Transverse colon (tissue), 4 donors: Measurements from ENCODE around the gene TTC28. TPM values are rescaled to one million over a fixed set of nuclear protein-coding genes. Genes with fewer than 3 reads are reported as not detected.

Experiments used
- DNase-seq: peaks from one replicate; pipeline ENCODE4 v3.0.0-alpha.2; 2019
- H3K27ac ChIP-seq, 4 donors: fragments of 200-600 bp; sonication (generic); 2 replicates each; pipeline ENCODE4 v1.5.1; 2016 to 2018; ENCODE audit warnings: inconsistent platforms in 4 of 4
- H3K27me3 ChIP-seq: fragments of 200-600 bp; sonication (generic); 2 replicates; pipeline ENCODE4 v1.5.1; 2017; ENCODE audit warnings: inconsistent platforms
- H3K36me3 ChIP-seq, 4 donors: fragments of 200-600 bp; sonication (generic); 2 replicates each; pipeline ENCODE4 v1.5.1; 2017 to 2019; ENCODE audit warnings: inconsistent platforms in 4 of 4
- H3K4me1 ChIP-seq, 4 donors: fragments of 200-600 bp; sonication (generic); 2 replicates each; pipeline ENCODE4 v1.5.1; 2017 to 2020; ENCODE audit warnings: inconsistent platforms in 4 of 4
- H3K4me3 ChIP-seq, 4 donors: fragments of 200-600 bp; sonication (generic); 1 replicate in 1 of 4; 2 replicates in 3 of 4; pipeline versions ENCODE4 v1.5.1 to v1.6.1; 2017 to 2019; ENCODE audit warnings: inconsistent platforms in 4 of 4
- H3K9me3 ChIP-seq, 2 donors: fragments of 200-600 bp; sonication (generic); 2 replicates each; pipeline ENCODE4 v1.5.1; 2017 to 2019; ENCODE audit warnings: inconsistent platforms in 2 of 2
- EP300 ChIP-seq: sonication (generic); formaldehyde crosslinking; IDR thresholded peaks from one replicate; pipeline ENCODE4 v1.6.1; 2017; ENCODE audit warnings: antibody characterized with exemption, low read depth
- POLR2A ChIP-seq: fragments of 450-650 bp; IDR thresholded peaks from one replicate; pipeline ENCODE4 v1.6.1; 2016; ENCODE audit warnings: antibody characterized with exemption, mild to moderate bottlenecking, moderate library complexity
- POLR2AphosphoS5 ChIP-seq, 3 donors: sonication (generic); formaldehyde crosslinking; IDR thresholded peaks; one replicate each; pipeline ENCODE4 v1.6.1; 2016; ENCODE audit warnings: antibody characterized with exemption in 3 of 3
- WGBS, 2 donors: methylation state at CpG; one replicate each; pipeline ENCODE4 v1.1.5; 2018; ENCODE audit warnings: low coverage in 1 of 2; 5-methylcytosine and 5-hydroxymethylcytosine counted together
- in situ Hi-C, 4 donors: fragments of 200-750 bp; cut with MboI; loops; one replicate each; pipeline versions ENCODE4 v1.15.0 to v1.15.1; 2017; ENCODE audit warnings: low sequenced_read_pairs in 3 of 4, low pct_ligation_motif_present in 1 of 4, low pct_unique_long_range_greater_than_20kb in 1 of 4
- intact Hi-C: fragments of 100-400 bp; cut with DNase I; formaldehyde crosslinking; loops from one replicate; pipeline ENCODE4 v1.15.1; 2023; ENCODE audit warnings: low total_unique reads
- total RNA-seq, 4 donors: library from RNA; depleted of rRNA; stranded (reverse); fragments of >200 nt; gene quantifications; one replicate each; pipeline ENCODE4 v1.1.0, GENCODE V29; 2016
- TF ChIP-seq, protein P1 (sequence below), 5 experiments: fragments of 200-600 bp in 3 of 5; fragments of 450-650 bp in 2 of 5; sonication (generic) in 3 of 5; IDR thresholded peaks; 1 replicate in 2 of 5; 2 replicates in 3 of 5; pipeline ENCODE4 v1.5.1; 2016 to 2017; ENCODE audit warnings: antibody characterized with exemption in 5 of 5, inconsistent platforms in 3 of 5, mild to moderate bottlenecking in 2 of 5, moderate library complexity in 1 of 5

Gene TTC28
- total RNA-seq, 4 donors from 2014 or later: 7.6 to 84.2 (median 12.4) TPM

DNA sequence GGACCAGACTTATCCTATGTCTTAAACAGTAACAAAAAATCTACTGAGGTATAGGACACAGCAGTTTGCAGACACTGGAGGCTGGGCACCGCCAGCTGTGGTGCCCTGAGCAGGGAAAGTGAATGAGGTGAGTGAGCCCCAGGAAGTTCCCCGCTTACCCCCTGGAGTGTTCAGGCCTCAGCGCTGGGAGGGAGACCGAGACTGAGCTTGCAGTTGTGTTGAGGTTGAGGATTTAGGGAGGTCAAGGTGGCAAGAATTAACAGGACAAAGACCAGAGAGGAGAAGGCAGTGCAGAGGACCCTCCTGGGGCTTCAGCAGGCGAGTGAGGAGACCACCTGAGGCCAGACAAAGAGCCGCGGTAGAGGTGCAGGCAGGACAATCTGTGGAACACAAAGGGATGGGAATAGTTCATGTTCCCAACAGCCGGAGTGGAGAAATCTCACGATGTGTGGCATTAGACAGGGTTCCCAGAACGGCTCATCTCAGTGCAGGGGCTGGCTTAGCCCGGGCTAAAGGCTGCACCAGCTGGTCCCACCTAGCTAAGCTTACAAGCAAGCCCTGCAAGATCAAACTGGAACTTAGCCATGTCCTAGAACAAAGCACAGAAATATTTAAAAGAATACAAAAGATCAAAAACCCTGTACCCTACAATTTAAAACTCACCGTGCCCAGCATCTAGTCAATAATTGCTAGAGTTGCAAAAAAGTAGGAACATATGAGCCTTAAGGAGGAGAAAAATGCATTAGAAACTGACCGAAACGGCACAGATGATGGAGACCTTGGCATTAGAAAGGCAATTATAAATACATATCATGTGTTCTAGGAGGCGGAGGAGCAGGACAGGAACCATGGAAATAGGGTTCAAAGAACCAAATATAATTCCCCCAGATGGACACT, 713.2 kb downstream of the TTC28 start:
- no peak overlapping the region for H3K4me3 ChIP-seq
- H3K36me3 ChIP-seq: no peaks in the 10 kb centered on the region
- WGBS, 2 donors: 94 to 97% methylated on average over 9 to 15 of the region's 15 CpGs
- TF ChIP-seq, protein P1, sequence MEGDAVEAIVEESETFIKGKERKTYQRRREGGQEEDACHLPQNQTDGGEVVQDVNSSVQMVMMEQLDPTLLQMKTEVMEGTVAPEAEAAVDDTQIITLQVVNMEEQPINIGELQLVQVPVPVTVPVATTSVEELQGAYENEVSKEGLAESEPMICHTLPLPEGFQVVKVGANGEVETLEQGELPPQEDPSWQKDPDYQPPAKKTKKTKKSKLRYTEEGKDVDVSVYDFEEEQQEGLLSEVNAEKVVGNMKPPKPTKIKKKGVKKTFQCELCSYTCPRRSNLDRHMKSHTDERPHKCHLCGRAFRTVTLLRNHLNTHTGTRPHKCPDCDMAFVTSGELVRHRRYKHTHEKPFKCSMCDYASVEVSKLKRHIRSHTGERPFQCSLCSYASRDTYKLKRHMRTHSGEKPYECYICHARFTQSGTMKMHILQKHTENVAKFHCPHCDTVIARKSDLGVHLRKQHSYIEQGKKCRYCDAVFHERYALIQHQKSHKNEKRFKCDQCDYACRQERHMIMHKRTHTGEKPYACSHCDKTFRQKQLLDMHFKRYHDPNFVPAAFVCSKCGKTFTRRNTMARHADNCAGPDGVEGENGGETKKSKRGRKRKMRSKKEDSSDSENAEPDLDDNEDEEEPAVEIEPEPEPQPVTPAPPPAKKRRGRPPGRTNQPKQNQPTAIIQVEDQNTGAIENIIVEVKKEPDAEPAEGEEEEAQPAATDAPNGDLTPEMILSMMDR (IDR thresholded peaks at IDR 0.05): no peak
- TF ChIP-seq EP300: no peak
- no peak for TF ChIP-seq POLR2AphosphoS5 (IDR thresholded peaks at IDR 0.05)
- TF ChIP-seq POLR2A: no peak
- intact Hi-C loops: no loop called here
- peaks cover 0 to 8% (median 2%) of the 10 kb centered on the region in 4 donors for H3K4me1 ChIP-seq
- no peaks in the 10 kb centered on the region for H3K27me3 ChIP-seq
- in situ Hi-C loops: no loop called here
- H3K27ac ChIP-seq: no peak overlapping the region
- no peak for DNase-seq
- peaks cover 8 to 10% of the 10 kb centered on the region in 2 donors for H3K9me3 ChIP-seq

DNA sequence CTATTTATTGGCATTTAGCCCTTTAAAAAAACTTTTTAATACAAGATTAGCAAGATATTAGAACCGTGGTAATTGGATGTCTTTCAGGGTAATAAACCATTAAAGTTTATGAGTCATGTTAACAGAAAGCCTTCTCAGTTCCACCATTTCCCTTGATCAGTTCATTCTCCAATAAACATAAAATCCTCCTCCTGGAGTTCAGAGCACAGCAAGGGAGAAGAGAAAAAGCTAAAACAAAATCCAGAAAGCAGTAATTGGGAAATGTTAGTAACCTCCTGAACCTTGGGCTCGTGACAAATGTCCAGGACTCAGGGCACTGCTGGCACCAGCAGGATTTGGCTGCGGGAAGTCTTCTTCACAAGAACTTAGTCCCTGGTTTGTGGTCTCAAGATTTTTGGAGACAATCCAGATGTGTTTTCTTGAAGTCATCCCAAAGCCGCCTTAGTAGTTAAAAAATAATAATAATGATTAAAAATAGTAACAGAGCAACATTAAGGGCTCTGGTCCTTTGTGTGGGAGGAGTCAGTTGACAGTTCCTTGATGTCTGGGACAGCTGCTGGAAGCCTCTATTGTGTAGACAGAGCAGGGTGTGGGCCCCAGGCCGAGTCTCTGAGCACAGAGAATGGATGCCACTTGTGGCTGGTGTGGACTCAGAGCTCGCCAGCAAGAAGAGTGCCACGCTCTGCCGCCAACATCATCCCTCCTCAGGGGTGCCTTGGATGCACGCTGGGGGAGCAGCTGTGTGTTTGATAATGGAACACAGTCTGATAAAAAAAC, 717.2 kb downstream of the TTC28 start:
- Histone ChIP-seq H3K4me3 (no peak overlapping the region), H3K9me3 (no peaks in the 10 kb centered on the region), H3K27ac (no peak overlapping the region), H3K4me1 (peaks cover 0 to 8% (median 2%) of the 10 kb centered on the region in 4 donors), H3K27me3 (no peaks in the 10 kb centered on the region), H3K36me3 (no peaks in the 10 kb centered on the region)
- in situ Hi-C loops: no loop called here
- TF ChIP-seq, protein P1 (IDR thresholded peaks at IDR 0.05): no peak
- TF ChIP-seq POLR2AphosphoS5 (IDR thresholded peaks at IDR 0.05) (no peak), EP300 (no peak), POLR2A (no peak)
- WGBS, 2 donors: 50 to 70% methylated on average over 5 to 9 of the region's 9 CpGs
- intact Hi-C loops: no loop called here
- DNase-seq: no peak

DNA sequence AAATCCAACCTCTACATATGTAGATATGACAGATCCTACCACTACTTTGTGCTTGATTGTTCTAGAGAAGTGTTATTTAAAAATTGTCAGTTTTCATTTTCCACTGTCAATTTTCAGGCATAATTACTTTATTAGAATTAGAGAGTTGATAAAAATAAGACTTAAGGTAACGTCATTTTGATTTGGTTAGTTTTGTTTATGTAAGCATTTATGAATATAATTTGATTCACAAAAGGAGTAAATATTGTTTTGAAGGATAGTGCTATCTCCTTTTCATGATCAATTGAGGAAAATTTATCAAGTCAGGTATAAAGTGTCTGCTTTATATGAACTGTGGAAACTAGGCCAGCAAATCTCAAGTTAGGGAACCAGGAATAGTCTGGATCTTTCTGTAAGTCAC, 718.0 kb downstream of the TTC28 start:
- Histone ChIP-seq H3K36me3 (no peaks in the 10 kb centered on the region), H3K4me3 (no peak overlapping the region), H3K27ac (no peak overlapping the region), H3K9me3 (no peaks in the 10 kb centered on the region), H3K27me3 (no peaks in the 10 kb centered on the region), H3K4me1 (peaks cover 0 to 8% (median 2%) of the 10 kb centered on the region in 4 donors)
- in situ Hi-C loops: no loop called here
- no peak for TF ChIP-seq POLR2AphosphoS5 (IDR thresholded peaks at IDR 0.05)
- no peak for TF ChIP-seq POLR2A
- TF ChIP-seq EP300: no peak
- TF ChIP-seq, protein P1 (IDR thresholded peaks at IDR 0.05): no peak
- intact Hi-C loops: no loop called here
- no peak for DNase-seq
- WGBS, 2 donors: 80 to 85% methylated on average over 1 of the region's 1 CpG

DNA sequence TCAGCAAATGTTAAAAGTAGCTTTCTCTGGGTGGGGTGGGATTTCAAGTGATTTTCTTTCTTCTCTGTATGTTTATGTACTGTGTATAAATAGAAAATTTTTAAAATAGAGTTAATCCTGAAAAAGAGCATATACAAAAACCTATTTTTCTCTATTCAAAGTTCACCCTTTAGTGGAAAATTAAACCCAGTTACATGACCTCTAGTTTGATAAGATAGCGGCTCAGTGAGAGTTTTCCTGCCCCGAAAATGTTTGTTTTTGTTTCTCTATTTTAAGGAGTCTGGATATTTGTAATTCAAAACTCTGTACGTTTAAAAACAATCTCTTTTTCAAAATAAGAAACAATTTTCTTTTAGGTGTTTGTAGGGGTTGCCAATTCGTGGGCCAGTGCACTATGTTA, 718.5 kb downstream of the TTC28 start:
- Histone ChIP-seq H3K9me3 (no peaks in the 10 kb centered on the region), H3K27ac (no peak overlapping the region), H3K4me1 (peaks cover 0 to 8% (median 2%) of the 10 kb centered on the region in 4 donors), H3K36me3 (no peaks in the 10 kb centered on the region), H3K4me3 (no peak overlapping the region), H3K27me3 (no peaks in the 10 kb centered on the region)
- intact Hi-C loops (no loop called here), in situ Hi-C loops (no loop called here)
- 79 to 81% methylated on average over 4 of the region's 4 CpGs for WGBS, 2 donors
- TF ChIP-seq, protein P1 (IDR thresholded peaks at IDR 0.05): no peak
- TF ChIP-seq POLR2A: no peak
- TF ChIP-seq EP300: no peak
- TF ChIP-seq POLR2AphosphoS5 (IDR thresholded peaks at IDR 0.05): no peak
- no peak for DNase-seq
